Measurements from ENCODE around the gene MEGF6.

The MEGF6 gene

GRCh38 chr1:3550511-3551289 lies 60.6 kb downstream of the MEGF6 start:
- no peak for DNase-seq

DNA sequence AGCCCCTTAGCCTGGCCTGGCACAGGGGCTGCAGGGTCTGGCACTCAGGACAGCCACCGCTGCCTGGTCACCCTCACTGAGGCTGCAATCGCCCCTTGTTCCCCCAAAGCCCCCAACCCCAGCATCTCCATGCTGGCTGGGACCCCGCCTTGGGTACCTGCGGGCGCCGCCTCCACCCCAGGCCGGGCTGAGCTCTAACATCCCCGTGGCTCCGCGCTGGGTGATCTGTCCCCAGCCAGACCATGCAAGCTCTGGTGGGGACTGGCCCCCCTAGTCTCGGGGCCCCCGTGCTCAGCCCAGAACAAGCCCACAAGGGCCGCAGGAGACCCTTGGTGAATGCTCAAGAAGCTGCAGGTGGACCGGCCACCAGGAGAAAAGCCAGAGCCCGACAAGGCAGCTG lies 62.4 kb downstream of the MEGF6 start:
- no peak for DNase-seq

DNA sequence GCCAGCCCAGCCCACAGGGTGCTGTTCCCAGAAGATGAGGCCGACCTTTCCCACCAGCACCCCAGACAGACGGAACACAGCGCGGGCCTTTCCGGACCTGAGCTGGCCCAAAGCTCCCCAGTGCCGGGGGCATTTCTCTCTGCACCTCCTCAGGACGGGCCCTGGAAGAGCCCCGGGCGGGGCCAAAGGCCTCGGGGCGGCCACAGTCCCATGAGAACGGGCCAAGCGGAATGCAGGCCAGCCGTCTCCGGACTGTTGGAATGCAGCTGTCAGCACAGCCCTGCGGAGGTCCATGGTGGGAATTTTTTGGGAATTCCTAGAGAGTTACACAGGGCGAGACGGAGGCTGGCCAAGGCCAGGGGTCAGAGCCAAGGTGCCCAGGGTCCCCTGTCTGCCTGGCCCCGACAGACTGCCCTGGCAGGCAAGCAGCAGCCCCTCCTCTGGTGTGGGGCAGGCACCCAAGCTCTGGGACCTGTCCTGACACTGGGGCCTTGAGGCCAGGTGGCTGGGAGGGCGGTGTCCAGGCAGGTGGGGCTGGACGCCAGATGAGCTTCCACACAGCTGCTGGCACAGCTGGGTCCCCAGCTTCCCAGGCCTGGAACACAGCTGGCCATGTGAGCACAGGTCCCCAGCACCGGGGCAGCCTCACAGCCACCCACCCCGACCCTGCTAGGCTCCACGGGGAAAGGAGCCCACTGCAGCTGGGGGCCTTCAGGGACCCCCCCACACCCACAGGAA lies 63.0 kb downstream of the MEGF6 start:
- no peak for DNase-seq

GRCh38 chr1:3547055-3548005 lies 64.0 kb downstream of the MEGF6 start:
- no peak for DNase-seq

GRCh38 chr1:3546048-3546384 lies 65.3 kb downstream of the MEGF6 start:
- no peak for DNase-seq

DNA sequence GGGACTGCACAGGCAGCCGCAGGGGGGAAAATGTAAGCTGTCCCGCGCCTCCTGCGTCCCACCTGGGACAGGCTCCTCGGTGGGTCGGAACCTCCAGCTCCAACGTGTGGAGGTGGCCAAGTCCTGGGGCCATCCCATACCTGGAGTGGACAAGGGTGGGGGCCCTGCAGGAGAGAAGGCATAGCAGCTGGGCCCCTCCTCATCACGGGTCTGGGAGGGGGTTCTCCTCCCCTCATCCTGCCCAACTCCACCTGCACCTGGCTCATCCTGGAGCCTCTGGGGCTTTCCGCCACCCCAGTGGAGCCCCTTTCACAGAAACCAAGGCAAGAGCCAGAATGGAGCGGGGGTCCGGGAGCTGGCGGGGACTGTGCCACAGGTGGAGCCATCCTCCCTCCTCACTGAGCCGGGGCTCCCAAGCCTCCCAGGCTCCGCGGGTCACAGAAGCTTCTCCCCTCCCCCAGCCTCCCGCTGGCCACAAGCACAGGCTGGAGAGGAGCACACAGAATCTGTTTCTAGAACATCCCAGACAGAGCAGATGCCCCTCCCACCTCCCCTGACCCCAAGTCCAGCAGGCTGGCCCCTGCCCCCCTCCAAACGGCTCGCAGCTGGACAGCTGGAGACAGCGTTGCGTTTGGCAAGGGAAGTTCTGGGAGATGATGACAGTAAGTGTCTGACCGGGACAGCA lies 65.8 kb downstream of the MEGF6 start:
- DNase-seq = no peak

- DNase-seq = no peak
Observed at GRCh38 chr1:3544040-3544977, 67.0 kb downstream of the MEGF6 start.

DNA sequence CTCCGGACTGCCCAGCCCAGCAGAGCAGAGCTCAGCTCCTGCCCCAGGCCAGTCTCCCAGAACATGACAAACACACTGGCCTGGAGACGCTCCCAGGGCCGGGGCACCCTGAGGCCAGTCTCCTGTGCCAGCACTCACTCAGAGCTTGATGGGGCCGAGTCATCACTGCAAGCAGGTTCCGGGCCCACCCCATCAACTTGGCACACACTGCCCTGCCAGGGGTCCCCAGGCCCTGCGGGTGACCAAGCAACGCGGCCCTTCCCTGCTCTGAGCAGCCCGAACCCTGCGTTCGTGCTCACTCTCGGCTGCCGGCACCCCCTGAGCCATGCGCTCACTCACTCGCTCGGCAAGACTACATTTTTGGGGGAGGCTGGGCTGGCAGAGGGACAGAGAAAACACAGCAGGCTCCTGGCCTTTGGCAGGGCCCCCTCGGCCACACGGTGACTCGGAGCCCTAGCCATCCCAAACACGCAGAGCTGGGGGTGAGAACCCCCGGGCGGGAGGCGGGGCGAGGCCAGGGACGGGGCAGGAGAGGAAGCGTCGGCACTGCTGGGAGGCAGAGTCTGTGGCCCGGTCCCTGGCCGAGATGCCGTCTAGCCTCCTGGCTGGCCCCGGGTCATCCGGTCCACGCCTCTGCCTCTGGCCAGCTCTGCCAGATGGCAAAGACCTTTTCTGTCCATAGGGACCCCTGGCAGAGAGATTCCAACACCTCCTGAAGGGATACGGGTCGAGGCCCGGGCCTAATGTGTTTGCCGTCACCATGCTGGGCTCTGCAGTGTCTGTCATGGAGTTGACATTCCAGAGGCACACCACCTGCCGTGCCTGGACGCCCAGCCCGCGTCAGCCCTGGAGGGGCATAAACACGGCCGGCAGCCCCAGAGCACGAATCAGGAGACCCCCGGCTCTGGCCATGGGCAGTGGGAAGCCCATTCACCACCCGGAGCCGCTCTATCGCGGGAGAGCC lies 68.0 kb downstream of the MEGF6 start:
- no peak for DNase-seq

GRCh38 chr1:3542676-3543075 lies 68.6 kb downstream of the MEGF6 start:
- no peak for DNase-seq

- DNase-seq = no peak
Observed at GRCh38 chr1:3541936-3542335, 69.4 kb downstream of the MEGF6 start.

- DNase-seq = no peak
Observed at GRCh38 chr1:3541465-3541864, 69.8 kb downstream of the MEGF6 start.

- DNase-seq = no peak
Observed at GRCh38 chr1:3540876-3541275, 70.4 kb downstream of the MEGF6 start.

GRCh38 chr1:3539707-3540425 lies 71.4 kb downstream of the MEGF6 start:
- no peak for DNase-seq

- no peak for DNase-seq
Observed at GRCh38 chr1:3537359-3537758, 73.9 kb downstream of the MEGF6 start.

DNA sequence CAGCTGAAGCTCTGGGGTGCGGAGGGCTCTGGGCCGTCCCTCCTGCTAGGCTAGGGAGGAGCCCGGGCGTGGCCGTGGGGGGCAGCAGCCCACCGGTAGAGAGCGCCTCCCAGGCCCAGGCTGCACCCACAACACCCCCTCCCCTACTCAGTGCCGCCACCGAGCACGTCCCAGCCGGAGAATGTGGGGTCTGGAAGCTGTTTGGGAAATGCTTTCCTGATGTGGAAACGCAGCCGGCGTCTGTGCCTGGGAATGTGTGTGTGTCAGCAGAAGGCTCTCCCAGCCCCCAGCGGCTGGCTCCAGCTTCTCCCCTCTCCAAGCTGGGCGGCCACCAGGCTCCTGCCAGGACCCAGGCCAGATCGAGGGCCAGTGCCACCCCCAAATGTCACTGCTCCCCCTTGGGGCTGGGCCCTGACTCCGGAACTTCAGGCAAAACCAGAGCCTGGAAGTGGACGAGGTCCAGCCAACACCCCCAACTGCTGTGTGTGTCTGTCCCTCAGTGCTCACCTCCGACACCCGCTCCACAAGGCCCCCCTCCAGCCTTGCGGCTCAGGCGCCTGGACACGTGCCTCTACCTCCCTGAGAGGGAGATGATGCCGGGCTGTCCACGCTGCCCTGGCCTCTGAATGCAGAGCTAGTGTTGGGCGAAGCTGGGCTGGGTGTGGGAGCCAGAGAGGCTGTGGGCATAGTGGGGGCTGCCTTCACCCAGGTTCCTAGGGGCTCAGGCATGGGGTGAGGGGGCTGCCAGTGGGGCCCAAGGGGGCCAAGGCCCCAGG lies 74.7 kb downstream of the MEGF6 start:
- no peak for DNase-seq

DNA sequence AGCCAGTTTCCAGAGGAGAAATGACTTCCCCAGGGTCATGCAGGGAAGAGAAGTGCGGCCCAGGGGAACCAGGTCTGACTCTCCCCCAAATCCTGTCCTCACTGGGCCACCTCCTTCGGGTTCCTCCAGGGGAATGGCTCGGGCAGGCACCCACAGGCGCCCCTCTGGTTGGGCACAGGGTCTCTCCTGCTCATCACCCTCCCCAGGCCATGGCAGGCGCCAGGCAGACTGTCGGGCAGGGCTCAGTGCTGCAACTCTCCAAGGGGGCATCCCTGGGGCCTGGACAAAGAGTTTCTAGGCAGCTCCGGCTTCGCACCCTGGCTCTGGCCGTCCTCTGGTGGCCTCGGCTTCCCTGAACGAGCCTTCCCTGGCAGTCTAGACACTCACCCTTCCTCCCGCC lies 75.6 kb downstream of the MEGF6 start:
- DNase-seq = no peak

GRCh38 chr1:3534803-3535637 lies 76.3 kb downstream of the MEGF6 start:
- no peak for DNase-seq

Measured in stimulated activated CD4-positive, alpha-beta T cell treated with anti-CD3 and anti-CD28 coated beads, Interleukin-12 subunit alpha, Interleukin-12 subunit beta, amount 100 ng/mL, for 4 hours (primary cell).